Stimulated activated CD4-positive, alpha-beta T cell treated with anti-CD3 and anti-CD28 coated beads, Interleukin-12 subunit alpha, Interleukin-12 subunit beta, amount 100 ng/mL, for 24 hours (primary cell): ENCODE results near the gene RNF32.
"Not testable (repeated sequence)": the region's sequence is repeated elsewhere in the genome, so short reads cannot be mapped to it uniquely, and the experiment has no call there.

ENCODE experiments used
- DNase-seq, 2 experiments: peaks; one replicate each; pipeline ENCODE4 v3.0.0-alpha.2; 2020; ENCODE audit warnings: low read depth in 2 of 2

Gene RNF32

DNA sequence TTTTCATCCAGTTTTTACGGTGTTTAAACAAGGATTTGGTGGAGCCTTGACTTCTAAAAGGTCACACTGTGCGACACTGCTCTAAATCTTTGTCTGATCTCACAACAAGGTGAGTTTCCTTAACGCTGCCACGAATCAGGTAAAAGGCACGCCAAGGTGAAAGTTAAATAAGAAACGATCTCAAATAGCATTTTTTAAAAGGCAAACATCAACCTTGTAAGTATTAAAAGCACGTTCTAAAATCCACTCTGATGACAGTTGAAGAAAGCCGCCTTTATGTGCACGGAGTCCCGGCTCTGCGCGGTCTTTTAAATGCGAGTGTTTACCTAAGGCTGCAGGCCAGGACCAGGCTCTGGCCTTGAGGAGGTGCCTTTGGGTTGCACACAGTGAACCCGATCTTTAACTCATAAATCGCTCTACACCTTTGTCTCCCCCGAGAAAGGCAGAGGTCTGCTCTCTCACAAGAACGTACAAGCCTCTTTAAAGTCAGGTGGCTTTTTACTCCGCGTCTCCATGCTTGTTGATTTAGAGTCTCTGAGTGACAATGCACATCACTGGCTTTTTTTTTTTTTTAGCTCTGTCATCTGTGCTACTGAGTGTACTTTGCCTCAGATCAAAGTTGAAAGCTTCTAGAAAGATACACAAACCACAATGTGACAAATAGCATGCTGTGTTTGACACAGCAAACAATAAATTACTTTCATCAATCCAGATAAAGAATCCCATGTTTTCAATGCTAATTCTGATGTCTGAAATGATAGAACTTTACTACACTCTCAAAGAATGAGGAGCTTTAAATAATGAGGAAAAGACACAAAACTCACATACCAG, 25.9 kb upstream of the RNF32 start:
- DNase-seq = no peak

DNA sequence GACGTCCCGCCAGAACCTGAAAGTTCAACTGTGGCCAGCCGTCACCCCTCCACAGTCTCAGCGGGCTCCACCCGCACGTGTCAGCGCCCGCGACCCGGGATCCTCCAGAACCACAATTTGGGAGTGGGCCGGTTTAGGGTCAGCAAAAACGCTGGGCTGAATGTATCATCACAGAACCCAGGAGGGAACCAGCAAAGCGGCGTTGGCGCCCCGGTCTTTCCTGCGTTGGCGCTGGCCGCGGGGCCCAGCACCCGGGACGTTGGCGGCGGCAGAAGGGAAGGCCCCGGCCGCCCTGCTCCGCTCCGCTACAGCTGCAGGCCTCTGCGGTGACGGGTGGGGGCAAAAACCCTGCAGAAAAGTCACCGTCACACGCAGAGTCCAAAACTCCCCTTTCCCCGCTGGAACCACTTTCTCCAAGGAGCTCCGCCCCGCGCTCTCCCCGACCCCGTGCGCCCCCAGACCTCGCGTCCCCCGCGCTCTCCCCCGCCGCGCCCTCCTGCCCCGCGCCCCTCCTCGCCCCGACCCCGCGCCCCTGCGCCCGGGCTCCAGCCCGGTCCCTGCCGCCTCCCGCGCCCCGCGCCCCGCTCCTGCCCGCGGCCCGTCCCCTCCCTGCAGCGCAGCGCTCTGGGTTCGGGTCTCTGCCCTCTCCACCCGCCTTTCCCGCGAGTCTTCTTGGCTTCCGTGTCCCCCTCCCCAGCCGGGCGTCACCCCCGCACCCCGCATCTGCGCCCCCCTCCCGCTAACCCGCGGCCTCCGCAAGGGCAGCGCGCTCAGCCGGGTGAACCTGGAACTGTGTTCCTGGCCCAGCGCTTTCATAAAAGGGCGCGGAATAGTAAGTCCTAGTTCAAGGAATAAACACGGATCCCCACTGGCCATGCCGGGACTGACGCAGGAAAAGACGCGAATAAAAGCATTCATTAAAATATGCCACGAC, 24.0 kb upstream of the RNF32 start:
- DNase-seq = no peak

DNA sequence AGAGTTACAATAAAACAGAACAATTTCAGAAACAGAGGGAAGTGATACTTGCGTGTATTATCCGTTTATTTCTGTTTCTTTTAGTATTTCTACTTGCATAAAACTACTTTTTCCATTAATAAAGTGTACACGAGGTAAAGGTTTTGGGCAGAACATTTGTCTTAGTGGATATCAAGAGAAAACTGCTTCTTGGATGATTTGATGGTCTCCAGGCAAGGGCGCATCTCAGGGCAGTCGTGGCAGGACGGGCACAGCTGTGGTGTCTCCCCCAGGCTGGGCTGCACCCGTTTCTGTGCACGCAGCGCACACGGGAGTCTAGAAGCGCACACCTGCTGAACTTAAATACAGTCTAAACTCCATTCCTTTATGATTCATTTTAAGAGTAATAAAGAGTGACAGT, 23.4 kb upstream of the RNF32 start:
- no peak for DNase-seq

DNA sequence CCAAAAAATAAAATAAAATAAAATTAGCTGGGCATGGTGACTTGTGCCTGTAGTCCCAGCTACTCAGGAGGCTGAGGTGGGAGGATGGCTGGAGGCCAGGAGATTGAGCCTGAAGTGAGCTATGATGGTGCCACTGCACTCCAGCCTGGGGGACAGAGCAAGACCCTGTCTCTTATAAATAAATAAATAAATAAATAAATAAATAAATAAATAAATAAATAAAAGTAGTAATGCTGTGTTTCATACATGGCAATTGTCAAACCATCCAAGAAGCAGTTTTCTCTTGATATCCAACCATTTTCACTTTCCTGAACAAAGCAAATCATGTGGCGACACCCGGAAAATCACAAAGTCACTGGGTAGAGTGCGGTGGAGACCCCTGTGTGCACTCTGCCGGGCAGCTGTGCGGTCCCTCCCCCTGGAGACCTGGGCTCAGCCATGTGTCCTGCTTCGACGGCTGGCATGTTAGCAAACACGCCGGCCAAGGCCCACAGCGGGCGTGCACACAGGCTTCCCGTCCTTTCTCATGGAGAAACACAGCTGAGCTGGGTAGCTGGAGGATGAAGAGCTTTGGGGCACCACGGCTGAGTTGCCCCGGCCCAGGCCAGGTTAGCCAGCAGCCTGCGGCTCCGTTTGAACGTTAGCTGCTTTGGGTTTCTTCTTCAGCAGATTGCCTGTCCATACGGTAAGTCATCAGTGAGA, 22.3 kb upstream of the RNF32 start:
- no peak for DNase-seq

DNA sequence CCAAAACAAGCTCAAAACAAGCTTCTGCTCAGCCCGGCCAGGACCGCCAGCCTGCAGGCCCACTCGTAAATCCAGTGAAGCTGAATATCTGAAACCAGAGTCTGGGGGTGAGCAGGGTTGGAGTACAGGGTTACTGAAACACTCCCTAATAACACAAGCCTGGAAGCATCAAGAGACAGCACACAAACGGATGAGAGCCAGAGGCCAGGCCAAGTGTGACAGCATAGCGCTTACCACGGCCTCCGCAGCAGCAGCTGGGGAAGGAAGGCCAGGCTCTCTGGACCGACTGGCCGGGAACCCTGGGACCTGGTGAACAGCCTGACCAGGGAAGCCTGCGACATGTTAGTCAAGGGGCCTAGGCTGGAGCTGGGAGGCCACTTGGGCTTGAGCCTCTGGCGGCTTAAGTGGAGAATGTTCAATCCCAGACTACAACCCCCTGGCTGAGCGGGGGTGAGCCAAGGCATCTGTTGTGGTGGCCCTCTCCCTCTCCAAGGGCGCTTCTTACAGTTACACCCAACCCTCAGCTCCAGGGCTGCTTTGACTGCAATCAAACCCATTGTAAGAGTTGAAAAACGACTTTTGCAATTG, 21.7 kb upstream of the RNF32 start:
- no peak for DNase-seq

DNA sequence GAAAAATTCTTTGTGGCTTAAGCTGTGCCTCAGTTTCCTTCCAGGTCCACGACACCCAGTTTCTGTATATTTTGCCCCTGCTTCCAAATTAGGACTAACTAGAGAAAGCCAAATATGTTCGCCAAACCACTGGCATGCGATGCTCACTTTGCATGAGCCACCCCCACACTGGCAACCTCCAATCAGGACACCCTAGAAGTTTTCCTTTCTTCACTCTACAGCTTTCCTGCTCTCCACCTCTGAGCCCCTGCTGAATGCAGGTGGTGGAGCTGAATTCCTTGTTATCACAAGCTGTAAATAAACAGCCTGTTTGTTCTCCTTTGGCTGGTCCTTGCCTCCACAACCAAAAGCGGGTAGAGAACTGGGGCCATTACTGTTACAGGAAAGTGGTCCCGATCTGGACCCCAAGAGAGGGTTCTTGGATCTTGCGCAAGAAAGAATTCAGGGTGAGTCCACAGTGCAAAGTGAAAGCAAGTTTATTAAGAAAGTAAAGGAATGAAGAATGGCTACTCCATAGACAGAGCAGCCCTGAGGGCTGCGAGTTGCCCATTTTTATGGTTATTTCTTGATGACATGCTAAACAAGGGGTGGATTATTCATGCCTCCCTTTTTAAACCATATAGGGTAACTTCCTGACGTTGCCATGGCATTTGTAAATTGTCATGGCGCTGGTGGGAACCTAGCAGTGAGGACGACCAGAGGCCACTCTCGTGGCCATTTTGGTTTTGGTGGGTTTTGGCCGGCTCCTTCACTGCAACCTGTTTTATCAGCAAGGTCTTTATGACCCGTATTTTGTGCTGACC, 20.9 kb upstream of the RNF32 start:
- DNase-seq = not testable (repeated sequence)

DNA sequence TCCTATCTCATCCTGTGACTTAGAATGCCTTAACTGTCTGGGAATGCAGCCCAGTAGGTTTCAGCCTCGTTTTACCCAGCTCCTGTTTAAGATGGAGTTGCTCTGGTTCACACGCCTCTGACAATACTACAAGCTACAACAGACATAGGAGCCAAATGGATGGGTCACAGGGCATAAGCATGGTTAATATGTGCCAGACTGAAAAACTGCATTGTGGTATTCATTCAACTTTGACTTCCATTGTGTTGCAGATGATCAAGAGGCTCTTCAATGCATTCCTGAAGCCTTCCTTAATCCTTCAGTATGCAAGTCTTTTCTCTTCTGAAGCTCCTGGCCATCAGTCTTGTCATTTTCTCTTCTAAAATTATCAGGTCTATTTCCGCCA, 20.3 kb upstream of the RNF32 start:
- DNase-seq = no peak

DNA sequence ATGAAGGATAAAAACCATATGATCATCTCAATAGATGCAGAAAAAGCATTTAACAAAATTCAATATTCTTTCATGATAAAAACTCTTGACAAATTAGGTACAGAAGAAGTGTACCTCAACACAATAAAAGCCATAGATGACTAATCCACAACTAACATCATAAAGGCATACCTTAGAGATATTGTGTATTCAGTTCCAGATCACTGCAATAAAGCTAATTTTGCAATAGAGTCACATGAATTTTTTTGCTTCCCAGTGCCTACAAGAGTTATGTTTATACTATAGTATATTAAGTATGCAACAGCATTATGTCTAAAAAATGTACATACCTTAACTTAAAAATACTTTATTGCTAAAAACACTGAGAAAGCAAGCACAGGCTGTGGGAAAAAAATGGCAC, 18.9 kb upstream of the RNF32 start:
- no peak for DNase-seq

DNA sequence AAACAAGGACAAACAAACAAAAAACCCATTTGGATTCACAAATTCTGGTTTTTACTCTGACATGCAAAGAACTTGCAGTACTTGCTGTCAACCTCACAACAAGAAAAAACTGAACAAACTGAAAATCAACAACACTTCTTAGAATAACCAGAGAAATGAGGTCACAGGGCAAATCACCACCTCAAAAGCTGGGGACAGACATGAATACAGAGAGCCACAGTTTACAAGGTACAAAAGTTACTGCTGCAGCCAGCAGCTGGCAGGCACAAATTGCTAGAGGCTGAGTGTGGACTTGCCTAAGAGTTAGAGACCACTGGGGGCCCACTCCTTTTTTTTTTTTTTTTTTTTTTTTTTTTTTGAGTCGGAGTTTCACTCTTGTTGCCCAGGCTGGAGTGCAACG, 15.0 kb upstream of the RNF32 start:
- no peak for DNase-seq

DNA sequence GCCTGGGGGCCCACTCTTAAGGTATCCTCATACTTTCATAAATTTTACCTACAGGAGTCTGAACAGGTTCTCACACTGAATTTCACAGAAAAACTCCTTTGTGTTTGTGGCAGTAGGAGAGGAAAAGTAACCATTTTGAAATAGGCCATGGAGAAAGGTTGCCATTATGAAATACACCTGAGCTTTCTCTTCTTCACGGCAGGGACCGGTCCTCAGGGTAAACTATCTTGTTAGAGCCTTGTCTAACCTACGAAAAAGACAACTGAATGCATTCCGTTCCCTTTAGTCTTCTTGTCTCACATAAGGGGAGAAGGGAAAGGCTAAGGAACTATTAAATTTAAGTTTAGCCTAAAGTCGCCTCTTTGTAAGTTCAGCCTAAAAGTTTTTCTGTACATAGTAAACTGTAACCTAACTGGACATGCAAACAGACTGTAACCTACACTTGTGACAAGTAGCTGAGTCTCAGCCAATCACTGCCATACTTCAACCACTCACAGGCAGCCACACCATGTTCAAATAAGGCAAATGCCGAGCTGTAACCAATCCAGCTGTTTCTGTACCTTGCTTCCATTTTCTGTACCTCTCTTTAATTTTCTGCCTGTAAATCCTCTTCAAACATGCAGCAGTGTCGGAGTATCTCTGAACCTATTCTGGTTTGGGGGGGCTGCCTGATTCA, 14.2 kb upstream of the RNF32 start:
- DNase-seq = no peak

DNA sequence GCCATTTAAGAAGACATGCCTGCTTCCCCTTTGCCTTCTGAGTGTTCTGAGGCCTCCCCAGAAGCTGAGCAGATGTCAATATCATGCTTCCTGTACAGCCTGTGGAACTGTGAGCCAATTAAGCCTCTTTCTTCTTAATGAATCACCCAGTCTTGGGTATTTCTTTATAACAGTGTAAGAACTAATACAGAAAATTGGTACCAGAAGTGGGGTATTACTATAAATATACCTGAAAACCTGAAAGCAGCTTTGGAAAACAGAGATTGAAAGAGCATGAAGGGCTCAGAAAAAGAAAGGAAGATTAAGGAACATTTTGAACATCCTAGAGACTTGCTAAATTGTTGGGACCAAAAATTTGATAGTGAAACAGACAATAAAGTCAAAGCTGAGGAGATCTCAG, 12.0 kb upstream of the RNF32 start:
- no peak for DNase-seq

DNA sequence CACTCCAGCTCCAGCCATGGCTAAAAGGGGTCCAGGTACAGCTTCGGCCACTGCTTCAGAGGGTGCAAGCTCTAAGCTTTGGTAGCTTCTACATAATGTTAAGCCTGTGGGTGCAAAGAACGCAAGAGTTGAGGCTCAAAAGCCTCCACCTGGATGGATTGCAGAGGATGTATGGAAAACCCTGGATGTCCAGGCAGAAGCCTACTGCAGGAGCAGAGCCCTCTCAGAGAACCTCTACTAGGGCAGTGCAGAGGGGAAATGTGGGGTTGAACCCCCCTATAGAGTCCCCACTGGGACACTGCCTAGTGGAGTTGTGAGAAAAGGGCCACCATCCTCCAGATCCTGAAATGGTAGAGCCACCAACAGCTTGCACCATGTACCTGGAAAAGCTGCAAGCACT, 10.7 kb upstream of the RNF32 start:
- no peak for DNase-seq

DNA sequence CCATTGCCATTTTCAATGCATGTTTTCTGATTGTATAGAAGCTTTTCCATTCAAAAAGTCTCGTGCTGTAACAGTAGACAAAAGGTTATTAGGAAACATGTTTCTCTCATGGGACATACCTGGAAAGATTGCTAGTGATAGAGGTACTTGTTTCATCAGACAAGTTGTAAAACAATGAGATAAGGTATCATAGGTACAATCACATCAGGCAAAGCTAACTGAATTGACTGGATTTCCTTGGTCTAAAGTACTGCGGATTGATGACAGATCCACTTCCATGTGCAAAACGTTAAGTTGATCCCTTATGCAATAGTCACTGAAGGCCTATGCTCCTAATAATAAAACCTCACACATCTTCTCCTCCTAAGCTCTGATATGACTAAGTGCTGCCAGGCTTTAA, 6.5 kb upstream of the RNF32 start:
- no peak for DNase-seq

DNA sequence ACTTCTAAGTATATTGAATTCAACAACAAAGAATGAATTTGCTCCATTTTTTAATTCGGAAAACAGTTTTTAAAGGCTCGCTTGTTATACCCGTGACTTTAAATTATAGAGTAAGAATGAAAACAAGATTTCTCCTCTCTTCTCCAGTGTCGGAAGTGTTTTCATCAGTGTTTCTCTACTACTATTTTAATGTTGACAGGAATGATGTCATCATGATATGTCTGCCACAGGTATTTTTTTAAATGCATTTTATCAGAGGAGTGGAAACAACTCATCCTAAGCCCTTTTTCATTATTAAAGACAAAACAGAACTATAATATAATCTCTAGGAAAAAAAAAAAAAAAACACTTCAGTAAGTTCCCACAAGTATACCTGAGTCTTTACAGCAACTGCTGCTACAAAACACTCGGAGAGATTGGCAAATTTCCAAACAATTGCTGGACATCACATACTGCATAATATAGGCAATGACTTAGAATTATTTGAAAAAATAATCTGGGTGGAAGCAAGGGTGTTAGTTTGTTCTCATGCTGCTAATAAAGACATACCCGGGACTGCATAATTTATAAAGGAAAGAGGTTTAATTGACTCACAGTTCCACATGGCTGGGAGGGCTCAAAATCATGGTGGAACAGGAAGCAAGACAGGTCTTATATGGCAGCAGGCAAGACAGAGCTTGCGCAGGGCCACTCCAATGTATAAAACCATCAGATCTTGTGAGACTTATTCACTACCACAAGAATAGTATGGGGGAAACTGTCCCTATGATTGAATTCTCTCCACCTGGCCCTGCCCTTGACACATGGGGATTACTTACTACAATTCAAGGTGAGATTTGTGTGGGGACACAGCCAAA, 4.8 kb upstream of the RNF32 start:
- DNase-seq = no peak

DNA sequence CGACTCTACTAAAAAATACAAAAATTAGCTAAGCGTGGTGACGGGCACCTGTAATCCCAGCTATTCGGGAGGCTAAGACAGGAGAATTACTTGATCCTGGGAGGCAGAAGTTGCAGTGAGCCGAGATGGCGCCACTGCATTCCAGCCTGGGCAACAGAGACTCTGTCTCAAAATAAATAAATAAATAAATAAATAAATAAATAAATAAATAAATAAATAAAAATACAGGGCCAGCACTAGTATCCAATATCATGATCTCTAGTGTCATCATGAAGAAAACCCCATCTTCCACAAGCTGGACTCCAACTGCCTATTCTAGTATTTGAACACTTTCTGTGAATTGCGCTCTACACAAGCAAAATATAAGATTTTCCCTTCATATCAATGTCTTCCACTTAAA, 3.5 kb upstream of the RNF32 start:
- DNase-seq = not testable (repeated sequence)

DNA sequence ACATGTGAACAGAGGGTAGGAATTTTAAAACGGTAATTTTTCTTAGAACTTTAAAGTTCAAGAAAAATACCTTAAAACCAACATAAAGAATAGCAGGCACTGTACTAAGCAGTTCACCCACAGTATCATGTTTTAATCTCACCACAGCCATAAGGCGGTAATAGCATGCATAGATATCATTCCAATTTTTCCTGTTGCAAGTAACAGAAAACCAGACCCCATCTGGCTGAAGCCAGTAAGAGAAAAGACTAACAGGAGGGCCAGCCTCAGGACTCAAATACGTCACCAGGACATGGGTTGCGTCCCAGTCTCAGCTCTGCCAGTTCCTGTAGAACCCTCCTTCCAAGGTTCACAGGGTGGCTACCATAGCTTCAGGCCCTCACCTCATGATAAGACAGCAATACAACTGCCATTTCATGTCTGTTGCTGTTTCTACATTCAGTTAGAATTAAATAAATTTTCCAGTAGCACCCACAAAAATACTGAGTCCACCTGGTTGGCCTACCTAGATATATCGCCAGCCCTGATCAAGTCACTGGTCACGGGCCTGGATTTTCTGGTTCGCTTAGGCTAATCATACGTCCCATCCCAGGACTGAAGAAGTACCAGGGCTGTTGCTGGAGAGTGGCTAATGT, 2.0 kb upstream of the RNF32 start:
- DNase-seq = no peak

DNA sequence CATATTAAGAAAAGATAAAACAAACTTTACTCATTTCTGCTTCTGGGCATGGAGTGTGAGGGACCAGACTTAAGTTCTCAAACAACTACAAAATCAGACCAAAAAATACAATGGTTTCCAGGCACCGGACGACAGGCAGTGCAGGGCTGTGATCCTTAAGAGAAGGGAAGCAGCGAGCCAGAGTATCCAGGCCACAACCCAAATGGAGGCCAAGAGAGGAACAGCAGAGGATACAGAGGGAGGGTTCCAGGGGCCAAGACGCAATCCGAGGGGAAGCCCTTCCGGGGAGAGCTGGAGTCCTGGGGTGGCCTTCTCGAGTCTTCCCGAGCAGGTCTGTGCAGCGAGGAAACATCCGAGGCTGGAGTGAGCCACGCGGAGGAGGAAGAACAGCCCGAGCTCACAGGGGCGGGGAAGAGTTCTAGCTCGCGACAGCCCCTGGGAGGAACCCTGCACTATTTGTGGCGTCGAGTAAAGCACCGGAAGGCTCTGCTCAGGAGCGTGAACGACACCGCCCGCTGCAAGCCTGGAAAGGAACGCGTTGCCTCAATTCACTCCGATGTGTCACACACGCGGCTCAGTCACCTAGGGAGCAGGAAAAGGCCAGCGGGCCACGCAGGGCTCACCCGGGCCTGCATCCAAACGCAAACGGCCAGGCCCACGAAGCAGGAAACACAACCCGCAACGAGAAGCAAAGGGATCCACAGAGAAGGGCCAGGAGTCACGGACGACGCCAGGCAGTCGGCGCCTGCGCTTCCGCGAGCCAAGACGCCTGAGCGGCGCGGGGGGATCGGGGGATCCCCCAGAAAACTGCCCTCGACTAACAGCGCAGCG, 933 bp upstream of the RNF32 start:
- no peak for DNase-seq

DNA sequence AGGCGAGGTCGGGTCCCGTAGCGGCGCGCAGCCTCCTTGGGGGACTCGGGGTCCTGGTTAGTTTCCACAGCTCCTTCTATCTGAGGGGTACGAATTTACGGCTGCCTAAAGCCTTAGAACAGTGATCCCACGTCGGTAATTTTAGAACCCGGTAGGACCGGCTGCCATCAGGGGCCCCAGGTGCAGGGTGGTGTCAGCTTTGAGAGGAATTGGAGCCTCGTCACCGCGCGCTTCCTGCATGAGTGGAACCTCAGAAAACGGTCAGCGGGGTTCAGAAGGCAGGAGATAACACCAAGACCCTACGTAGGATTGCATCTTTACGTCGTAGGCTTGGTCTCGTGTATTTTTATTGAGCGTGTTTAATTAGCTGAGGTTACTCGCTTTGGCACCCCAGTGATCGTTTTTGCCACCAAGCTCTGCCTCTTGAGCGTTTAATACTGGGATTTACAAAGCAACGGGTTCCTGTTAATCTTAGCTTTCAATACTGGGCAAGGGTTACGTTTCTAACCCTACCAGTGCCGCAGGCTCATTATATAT, 443 bp downstream of the RNF32 start:
- peak in 1 of 2 experiments; percentile 38 for DNase-seq
